Calu3 (cell line): ENCODE results near the gene SOS1. TPM values are rescaled to one million over a fixed set of nuclear protein-coding genes. Genes with fewer than 3 reads are reported as not detected.

Experiments
- BruUV-seq: library from RNA; stranded (reverse); fragments of 400-500 nt; replicated peaks from 2 replicates; lab custom pipeline; 2021; lab: Mats Ljungman, UMichigan
- CTCF ChIA-PET: fragments of 300-600 bp; sonication (Branson Sonifier 250); formaldehyde crosslinking; loops from one replicate; lab custom pipeline; 2022; ENCODE audit warnings: antibody characterized with exemption; lab: Charles Lee
- DNase-seq: peaks from one replicate; pipeline ENCODE4 v3.0.0; 2022
- H3K27ac Mint-ChIP-seq: one replicate; pipeline ENCODE4 v1.8.0; 2022; ENCODE audit warnings: mixed read lengths; ENCODE audit not compliant: unreplicated experiment
- H3K27me3 Mint-ChIP-seq: one replicate; pipeline ENCODE4 v1.8.0; 2022; ENCODE audit warnings: mixed read lengths; ENCODE audit not compliant: unreplicated experiment
- H3K36me3 Mint-ChIP-seq: one replicate; pipeline ENCODE4 v1.8.0; 2022; ENCODE audit warnings: mild to moderate bottlenecking, moderate library complexity, mixed read lengths; ENCODE audit not compliant: insufficient read depth, unreplicated experiment
- H3K4me1 Mint-ChIP-seq: one replicate; pipeline ENCODE4 v1.8.0; 2022; ENCODE audit warnings: mild to moderate bottlenecking, low read depth, mixed read lengths; ENCODE audit not compliant: unreplicated experiment
- H3K4me3 Mint-ChIP-seq: one replicate; pipeline ENCODE4 v1.8.0; 2022; ENCODE audit warnings: mild to moderate bottlenecking, low read depth, moderate library complexity, mixed read lengths; ENCODE audit not compliant: unreplicated experiment
- H3K9me3 Mint-ChIP-seq: one replicate; pipeline ENCODE4 v1.8.0; 2022; ENCODE audit warnings: low read depth, mixed read lengths; ENCODE audit not compliant: unreplicated experiment
- CTCF ChIP-seq: fragments of 200-600 bp; IDR thresholded peaks from one replicate; pipeline ENCODE4 v1.8.0; 2022; ENCODE audit warnings: antibody characterized with exemption; ENCODE audit not compliant: unreplicated experiment
- intact Hi-C: fragments of 100-400 bp; cut with micrococcal nuclease; formaldehyde crosslinking; loops from one replicate; pipeline ENCODE4 v1.10.0; 2022; ENCODE audit not compliant: unreplicated experiment
- total RNA-seq: library from RNA; stranded (reverse); gene quantifications from 2 replicates; pipeline ENCODE4 v1.2.3, GENCODE V29; 2022

Gene SOS1
- total RNA-seq, 1 experiment from 2014 or later, result 40.0 TPM

GRCh38 chr2:38934742-38935141 lies 186.1 kb downstream of the SOS1 start:
- no peaks in the 10 kb centered on the region for H3K4me1 Mint-ChIP-seq
- CTCF ChIA-PET, result no interaction called here
- BruUV-seq, result no TSS peak
- no peak for TF ChIP-seq CTCF
- no peak overlapping the region for H3K4me3 Mint-ChIP-seq
- H3K27ac Mint-ChIP-seq, result no peak overlapping the region
- H3K36me3 Mint-ChIP-seq, result no peaks in the 10 kb centered on the region
- no peak for DNase-seq
- H3K9me3 Mint-ChIP-seq, result no peaks in the 10 kb centered on the region
- peaks cover 15% of the 10 kb centered on the region for H3K27me3 Mint-ChIP-seq
- intact Hi-C loops, result no loop called here

- BruUV-seq, result no TSS peak
- H3K27me3 Mint-ChIP-seq, result peaks cover 15% of the 10 kb centered on the region
- H3K9me3 Mint-ChIP-seq, result no peaks in the 10 kb centered on the region
- no peak overlapping the region for H3K4me3 Mint-ChIP-seq
- CTCF ChIA-PET, result no interaction called here
- no peaks in the 10 kb centered on the region for H3K36me3 Mint-ChIP-seq
- no peak for TF ChIP-seq CTCF
- no peak for DNase-seq
- intact Hi-C loops, result no loop called here
- no peaks in the 10 kb centered on the region for H3K4me1 Mint-ChIP-seq
- H3K27ac Mint-ChIP-seq, result no peak overlapping the region
These were observed 187.2 kb downstream of the SOS1 start for GRCh38 chr2:38933653-38934052.

GRCh38 chr2:38932586-38932985 lies 188.3 kb downstream of the SOS1 start:
- no peaks in the 10 kb centered on the region for H3K9me3 Mint-ChIP-seq

More at GRCh38 chr2:38932586-38932985, 188.3 kb downstream of the SOS1 start:
- Mint-ChIP-seq H3K36me3 (no peaks in the 10 kb centered on the region), H3K4me1 (no peaks in the 10 kb centered on the region), H3K27me3 (peaks cover 15% of the 10 kb centered on the region), H3K27ac (no peak overlapping the region), H3K4me3 (no peak overlapping the region)
- CTCF ChIA-PET, result no interaction called here
- BruUV-seq, result no TSS peak
- DNase-seq, result no peak
- intact Hi-C loops, result no loop called here
- no peak for TF ChIP-seq CTCF

Other genes starting within 250 kb of the SOS1 start
- gene DHX57, start 245.1 kb downstream of the SOS1 start, total RNA-seq, result 14.3 and 20.3 TPM in 2 replicates
- 12.9 and 15.1 TPM in 2 replicates for gene MORN2, start 245.1 kb downstream of the SOS1 start, total RNA-seq
- 0.34 and 0.71 TPM in 2 replicates for gene ARHGEF33, start 231.2 kb downstream of the SOS1 start, total RNA-seq
- gene CDKL4, start 122.9 kb upstream of the SOS1 start, total RNA-seq, result 0.83 and 1.3 TPM in 2 replicates